CD1c-positive myeloid dendritic cell (primary cell): ENCODE data around the gene LLGL2.

Experiments
- DNase-seq: peaks from one replicate; pipeline ENCODE4 v3.0.0-alpha.2; 2016; ENCODE audit errors: extremely low spot score

LLGL2 gene

DNA sequence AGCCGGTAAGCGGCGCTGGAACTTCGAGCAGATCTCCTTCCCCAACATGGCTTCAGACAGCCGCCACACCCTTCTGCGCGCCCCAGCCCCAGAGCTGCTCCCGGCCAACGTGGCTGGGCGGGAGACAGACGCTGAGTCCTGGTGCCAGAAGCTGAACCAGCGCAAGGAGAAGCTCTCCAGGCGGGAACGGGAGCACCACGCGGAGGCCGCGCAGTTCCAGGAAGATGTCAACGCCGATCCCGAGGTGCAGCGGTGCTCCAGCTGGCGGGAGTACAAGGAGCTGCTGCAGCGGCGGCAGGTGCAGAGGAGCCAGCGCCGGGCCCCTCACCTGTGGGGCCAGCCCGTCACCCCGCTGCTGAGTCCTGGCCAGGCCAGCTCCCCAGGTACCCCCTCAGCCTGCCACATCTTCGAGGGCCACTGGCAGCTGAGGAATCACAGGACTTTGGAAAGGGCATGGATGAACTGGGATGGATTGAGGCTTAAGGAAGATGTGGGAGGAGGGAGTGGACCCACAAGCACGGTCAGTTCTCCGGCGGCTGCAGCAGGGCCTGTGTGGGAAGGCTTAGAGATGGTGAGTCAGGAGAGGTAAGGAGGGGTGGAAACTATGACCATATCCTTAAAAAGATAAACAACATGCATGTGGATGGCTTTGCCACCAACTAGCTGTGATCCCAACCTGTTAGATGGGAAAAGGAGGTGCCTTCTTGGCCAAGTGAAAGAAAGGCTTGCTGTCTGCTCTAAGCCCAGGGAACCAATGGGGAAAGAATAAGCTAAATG is 3.4 kb upstream of the LLGL2 start:
- DNase-seq: peak; percentile 7

DNA sequence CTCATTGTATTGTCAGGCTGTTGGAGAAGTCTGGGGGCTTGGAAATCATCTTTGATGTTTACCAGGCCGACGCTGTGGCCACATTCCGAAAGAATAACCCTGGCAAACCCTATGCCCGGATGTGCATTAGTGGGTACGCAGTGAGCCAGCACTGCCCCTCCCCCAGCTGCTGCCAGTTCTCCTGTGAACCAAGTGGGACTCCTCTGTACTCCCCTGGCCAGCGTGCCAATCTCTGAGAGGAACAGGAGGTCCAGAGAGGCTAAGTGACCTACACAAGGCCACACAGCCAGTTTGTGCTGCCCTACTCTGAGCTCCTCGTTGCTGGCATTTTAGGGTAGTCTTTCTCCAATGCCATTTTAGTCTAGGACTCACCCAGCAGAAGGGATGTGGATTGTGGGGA is 1.9 kb upstream of the LLGL2 start:
- no peak for DNase-seq

DNA sequence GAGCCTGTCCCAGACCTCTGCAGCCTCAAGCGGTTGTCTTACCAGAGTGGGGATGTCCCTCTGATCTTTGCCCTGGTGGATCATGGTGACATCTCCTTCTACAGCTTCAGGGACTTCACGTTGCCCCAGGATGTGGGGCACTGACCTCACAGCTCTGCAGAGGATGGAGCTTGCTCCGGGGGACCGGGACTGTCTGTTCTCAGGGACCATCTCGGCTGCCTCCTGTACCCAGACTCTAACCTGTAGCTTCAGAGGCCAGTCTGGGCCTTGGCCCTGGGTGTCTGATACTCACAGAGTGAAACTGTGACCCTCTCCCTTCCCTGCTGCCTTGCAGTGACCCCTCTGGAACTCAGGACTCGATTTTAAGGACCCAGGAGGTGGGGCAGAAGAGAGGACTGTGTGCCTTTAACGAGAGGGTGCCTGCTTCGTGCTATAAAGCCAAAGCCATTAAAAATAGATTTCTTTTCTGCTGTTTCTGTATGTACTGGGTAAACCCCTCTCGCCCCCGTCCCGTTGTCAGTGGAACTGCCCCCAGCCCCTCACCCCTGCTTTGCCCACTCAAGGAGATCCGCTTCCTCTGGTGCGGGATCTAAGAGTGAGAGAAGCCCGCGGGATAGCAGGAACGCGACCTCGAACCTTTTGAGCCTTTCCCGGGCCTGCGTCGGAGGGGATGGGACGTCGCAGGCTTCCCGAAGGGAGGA is 1.1 kb upstream of the LLGL2 start:
- DNase-seq: no peak

DNA sequence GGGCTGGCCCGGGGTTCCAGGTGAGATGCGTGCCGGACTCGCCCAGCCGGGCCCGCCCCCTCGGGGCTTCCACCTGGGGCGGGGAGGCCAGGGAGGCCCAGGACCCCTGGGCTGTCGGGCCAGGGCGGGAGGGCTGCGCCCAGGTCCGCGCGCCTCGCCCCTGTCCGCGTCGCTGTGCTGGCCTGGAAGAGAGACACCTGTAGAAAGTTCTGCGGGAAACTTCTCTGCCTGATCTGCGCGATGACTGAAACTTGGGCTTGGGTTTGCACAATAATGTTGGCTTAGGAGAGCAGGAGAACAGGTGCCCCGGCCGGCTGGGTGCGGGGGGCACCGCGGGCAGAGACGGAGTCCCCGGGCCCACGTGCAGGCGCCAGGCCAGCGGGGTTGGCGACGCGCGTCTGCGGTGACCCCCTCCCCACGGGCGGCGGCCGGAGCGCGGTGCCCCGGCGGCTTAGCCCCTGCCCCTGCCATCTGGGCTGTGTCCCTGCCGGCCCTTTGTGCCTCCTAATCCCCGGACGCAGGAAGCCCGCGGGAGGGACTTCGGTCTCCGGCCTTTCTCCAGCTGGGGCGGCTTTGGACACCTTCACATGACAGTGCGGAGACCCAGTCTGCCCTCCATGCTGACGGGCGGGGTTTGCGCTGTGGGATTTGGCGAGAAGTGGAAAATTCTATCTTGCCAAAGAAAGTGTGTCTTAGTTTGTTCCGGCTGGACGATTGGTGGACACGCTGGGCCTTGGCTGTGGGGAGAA is 483 bp downstream of the LLGL2 start:
- peak; percentile 10 for DNase-seq

DNA sequence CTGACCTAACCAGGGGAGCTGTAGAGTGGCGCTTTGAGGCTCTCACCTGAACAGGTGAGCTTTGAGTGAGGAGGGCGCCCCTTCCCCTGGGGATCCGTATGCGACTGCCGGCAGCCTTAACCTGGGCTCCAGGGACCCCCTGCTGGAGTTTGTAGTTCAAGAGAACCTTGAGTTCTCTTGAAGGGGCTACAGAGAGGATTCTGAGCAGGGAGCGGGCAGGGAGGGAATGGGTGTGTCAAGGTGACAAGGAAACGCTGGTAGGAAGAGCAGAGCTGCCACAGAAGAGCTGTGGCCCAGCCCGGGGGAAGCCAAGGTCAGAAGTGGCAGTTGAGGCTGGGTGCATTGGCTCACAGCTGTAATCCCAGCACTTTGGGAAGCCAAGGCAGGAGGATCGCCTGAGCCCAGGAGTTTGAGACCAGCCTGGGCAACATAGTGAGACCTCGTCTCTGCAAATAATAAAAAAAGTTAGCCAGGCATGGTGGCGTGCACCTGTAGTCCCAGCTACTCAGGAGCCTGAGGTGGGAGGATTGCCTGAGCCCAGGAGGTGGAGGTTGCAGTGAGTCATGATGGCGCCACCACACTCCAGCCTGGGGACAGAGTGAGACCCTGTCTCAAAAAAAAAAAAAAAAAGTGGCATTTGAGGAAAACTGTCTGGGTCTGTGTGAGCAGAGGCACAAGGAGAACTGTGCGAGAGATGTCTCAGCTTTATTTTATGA is 1.2 kb downstream of the LLGL2 start:
- no peak for DNase-seq

DNA sequence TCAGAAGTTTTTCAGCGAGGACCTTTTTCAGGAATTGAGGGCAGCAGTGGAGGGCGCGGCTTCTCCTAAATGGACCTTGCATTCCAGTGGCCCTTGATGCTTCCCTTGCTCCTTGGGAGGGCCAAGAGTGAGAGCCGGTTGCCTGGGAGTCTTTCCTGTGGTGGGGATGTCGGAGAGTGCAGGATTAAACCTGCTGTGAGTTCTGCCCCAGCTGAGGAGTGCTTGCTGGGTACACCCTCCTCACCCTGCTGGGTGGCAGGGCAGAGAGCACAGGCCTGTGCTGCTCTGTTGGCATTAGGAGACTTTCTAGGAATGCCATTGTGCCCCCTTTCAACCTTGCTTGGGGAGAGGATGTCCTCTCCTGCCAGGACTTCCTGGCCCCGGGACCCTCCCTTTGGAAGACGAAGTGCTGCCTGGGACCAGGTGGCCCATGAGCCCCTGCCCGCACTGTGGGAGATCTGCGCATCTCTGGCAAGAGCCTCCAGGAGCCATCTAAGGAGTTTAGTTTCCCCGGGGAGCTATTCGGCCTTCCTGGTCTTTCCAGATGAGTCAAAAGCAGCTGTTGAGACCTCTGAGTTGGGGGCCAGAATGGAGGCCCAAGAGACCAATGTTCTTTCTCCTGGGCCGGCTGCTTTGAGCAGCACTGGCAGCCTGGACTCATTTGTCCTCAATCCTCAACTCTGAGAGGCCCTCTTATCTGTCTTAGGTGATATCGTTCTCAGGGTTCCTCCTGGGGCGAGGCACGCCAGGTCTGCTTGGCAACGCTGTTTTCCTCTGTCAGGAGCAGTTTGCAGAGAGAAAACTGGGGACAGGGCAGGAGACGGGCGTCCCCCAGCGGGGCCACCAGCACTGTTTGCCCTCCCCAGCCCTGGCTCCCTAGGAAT is 5.6 kb downstream of the LLGL2 start:
- DNase-seq: no peak

DNA sequence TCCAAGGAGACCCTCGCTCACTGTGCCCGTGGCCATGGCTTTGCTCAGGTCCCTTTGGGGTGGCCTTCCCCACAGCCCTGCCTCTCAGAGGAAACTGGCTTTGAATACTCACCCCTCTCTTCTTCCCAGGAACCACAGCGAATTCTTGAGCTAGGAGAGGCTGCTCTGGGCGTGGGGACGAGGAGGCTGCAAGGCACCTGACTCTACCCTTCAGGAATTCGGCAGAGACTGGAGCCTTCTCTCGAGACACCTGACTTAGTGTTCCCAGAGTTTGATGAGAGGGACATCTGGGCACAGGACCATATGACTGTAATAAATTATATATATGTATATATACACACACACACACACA is 6.2 kb downstream of the LLGL2 start:
- DNase-seq: no peak

DNA sequence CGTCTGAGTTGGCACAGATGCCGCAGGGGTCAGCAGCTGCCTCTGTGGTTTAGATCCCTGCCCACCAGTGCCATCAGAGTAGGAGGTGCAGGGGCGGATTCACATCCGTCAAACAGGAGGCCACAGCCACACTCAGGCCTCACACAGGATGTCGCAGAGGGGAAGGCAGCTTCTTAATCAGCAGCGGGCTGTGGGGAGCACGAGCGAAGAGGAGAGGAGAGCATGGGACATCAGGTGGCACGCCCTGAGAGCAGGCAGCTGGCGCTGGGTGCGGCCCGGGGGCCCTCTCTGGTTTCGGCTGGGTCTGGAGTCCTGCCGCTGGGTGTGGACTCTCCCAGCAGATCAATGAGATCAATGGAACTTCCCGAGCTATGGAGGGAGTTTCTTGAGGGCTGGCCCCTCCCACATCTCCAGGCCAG is 9.6 kb downstream of the LLGL2 start:
- peak; percentile 42 for DNase-seq

DNA sequence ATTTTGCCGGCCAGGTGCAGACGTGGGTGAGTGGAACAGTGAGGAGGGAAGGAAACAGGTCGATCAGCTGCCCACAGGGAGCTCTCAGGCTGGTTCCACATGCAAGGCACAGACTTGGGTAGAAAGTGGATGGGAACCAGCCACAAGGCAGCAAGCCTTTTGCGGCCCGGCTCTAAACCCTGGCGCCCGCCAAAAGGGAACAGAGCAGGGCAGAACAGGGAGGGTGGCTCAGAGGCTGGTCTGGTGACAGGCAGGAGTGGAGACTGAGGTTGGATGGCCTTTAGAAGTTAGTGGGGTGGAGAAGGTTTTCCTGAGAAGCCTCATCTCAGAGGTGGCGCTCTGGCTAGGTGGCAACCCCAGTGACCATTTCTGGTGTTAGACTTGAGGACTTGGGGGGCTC is 10.4 kb downstream of the LLGL2 start:
- no peak for DNase-seq

DNA sequence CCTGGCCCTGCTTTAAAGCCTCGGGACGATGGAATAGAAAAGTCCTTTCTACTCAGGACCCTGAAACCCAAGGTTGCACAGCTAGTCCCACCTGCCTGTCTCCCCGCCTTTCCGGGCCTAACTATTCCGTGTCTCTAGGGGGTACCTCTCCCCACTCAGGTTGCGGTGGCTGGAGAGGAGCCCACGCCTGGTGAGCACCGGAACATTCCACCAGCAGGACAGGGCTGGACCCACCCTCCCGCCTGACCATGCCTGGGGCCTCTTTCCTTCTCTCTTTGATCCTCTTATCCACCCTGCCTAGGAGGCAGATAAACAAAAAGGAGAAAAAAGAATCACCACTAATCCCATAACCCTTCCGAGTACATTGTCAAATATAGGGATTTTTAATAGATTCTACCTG is 10.9 kb downstream of the LLGL2 start:
- no peak for DNase-seq

DNA sequence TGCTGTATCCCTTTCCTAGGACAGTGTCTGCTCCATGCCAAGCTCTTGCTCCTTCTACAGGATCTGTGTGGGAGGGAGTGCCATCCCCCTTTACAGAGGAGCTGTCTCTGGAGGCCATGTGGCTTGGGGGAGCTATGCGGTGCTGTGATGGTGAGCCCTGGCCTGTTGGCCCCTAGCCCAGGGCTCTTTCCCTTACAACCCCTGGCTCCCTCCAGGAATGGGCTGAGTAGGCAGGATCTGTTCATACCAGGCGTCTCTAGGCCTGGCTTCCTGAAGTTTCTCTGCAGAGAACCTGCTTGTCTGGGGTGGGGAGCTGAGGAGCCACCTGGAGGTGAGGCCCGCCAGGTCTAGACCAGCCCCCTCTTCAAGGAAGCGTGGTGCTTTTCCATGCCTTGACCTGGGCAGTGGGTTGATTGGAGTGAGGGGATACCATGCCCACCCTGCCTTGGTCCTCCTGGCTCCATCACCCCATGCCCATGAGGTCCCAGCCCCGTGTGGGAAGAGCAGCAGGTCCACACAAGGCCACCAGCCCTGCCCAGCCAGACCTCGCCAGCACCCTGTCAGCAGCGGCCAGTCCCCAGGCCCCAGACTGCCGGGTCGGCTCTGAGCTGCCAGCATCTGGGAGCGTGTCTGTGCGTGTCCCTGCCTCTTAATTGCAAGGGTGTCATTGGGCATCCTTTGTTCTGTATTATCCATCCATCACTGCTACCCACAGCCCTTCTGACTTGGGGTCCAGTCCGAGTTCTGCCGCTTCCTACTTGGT is 14.7 kb downstream of the LLGL2 start:
- DNase-seq: no peak

DNA sequence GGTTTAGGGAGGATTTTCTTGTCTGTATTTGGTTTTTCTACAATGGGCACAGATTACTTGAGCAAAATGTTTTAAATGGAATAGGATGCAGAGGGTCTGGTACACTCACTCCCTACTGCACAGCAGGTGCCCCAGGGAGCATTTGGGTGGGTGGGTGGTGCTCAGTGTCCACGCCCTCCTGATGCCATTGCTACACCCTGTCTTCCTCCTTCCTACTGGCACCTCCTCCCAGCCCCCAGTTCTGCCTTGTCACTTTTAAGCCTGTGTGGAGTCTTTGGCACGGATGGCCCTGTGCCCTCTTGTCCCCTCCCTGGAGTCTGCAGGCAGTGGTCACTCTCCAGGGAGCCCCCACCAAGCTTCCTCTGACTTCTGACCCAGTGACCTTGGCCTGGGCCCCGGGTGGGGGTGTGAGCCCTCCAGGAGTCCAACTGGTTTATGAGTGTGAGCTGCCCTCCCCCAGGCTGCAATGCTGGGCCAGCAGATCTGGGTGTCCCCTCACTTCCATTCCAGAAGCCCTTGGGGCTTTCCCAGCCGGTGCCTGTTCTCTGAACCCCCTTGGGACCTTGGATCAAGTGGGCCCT is 15.5 kb downstream of the LLGL2 start:
- no peak for DNase-seq

DNA sequence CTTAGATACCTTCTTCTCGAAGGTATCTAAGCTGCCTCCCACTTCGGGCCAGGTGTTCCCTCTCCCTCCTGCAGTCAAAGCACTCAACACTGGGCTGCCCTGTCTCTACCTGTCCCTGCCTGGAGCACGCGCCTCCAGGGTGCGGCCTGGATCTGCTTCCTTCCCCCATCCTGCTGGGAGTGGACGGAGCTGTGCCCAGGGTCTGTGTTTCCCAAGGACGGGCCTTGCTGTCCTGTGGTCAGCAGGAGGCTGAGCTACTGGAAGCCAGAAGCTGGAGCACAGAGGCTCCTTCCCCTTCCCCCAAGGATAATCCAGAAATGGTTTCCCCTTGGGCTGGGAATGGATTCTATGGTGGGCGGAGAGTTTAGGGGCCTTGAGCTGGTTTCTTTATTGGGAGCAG is 16.7 kb downstream of the LLGL2 start:
- no peak for DNase-seq

DNA sequence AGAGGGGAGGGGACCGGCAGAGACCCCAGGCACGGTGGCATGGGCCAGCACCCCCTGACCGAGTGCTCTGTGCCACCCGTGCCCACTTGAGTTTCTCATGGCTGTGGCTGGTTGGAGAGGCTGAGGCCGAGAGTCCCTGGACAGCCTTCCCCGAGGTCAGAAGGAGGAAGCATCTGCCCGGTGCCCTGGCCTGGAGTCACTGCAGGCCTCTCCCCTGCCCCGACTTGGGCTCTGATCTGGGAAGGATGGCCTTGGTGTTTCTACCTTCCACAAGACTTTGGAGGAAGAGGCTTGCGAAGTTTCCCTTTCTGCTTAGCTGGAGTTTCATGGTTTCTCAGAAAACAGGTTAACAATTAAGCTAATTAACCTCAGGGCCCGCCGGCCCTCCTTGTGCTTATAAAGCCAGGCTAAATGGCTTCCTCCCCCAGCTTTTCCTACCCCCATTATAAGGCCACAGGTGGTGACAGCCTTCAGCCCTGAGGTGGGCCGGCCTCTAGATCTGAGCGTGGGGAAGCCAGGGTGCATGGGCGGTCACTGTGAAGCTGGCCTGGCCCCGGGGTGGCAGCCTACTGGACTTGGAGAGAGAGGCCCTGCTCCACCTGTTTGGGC is 17.3 kb downstream of the LLGL2 start:
- DNase-seq: no peak

DNA sequence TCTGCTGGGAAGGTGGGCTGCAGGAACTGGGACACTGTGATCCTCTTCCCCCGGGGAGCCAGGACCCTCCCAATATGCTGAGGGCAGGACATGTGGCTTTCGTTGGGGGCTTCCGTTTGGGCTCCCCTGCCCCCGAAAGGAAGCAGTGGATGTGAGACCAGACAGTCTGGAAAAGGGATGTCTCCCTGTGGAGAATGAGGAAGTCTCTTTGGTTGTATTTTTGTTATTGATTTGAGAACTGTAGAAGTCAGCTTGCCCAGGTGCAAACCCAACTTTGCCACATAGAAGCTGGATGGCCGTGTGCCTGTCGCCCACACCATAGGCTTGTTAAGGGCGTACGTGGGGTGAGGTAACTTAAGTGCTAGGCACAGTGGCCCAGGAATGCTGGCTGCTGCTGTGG is 18.8 kb downstream of the LLGL2 start:
- DNase-seq: no peak

DNA sequence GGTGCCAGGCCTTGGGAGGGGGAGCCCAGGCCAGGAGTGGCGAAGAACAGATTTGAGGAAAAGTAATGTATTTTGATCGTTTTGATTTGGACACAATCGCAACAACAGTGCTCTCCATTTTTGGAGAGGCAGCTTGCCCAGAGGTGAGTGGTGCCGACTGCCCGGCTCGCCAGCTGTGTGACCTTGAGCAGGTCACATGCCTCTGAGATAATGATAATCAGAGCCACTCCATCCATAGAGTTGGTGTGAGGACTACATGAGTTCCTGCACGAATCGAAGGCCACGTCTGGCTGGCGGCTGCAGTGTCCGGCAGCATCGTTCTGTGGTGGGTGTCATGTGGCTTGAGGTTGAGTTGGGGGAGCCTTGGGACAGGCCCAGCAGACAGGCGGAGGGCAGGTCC is 20.7 kb downstream of the LLGL2 start:
- no peak for DNase-seq

DNA sequence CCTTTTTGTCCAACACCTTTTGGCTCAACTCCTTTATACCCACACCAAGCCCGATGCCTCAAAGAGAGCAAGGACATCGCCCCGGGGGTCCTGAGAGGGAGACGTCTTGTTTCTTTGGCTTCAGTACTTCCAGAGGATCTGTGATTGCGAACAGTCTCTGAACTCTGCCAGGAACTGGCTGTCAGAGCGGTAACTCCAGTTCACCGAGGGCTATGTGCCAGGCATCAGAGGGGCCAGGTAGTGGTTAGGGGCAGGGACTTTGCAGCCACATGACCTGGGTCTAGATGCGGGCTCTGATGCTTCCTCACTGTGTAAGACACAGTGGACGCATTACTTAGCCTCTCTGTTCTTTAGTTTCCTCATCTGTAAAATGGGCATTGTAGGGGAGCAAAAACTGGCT is 21.6 kb downstream of the LLGL2 start:
- no peak for DNase-seq

DNA sequence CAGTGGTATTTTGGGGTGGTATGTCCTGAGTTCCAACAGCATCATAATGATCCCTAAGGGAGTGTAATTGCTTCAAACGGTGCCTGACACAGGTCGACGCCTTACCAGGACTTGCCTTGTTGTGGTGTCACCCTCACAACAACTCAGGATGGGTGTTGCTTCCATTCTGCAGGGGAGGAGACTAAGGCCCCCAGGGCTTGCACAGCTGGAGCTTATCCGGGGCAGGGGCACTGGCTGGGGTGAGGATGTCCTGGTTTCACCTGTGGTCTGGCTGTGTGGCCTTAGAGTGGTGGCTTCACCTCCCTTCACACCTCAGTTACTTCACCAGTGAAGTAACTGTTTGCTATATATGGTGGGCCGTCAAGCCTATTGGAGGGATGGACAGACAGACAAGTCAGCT is 23.3 kb downstream of the LLGL2 start:
- no peak for DNase-seq

DNA sequence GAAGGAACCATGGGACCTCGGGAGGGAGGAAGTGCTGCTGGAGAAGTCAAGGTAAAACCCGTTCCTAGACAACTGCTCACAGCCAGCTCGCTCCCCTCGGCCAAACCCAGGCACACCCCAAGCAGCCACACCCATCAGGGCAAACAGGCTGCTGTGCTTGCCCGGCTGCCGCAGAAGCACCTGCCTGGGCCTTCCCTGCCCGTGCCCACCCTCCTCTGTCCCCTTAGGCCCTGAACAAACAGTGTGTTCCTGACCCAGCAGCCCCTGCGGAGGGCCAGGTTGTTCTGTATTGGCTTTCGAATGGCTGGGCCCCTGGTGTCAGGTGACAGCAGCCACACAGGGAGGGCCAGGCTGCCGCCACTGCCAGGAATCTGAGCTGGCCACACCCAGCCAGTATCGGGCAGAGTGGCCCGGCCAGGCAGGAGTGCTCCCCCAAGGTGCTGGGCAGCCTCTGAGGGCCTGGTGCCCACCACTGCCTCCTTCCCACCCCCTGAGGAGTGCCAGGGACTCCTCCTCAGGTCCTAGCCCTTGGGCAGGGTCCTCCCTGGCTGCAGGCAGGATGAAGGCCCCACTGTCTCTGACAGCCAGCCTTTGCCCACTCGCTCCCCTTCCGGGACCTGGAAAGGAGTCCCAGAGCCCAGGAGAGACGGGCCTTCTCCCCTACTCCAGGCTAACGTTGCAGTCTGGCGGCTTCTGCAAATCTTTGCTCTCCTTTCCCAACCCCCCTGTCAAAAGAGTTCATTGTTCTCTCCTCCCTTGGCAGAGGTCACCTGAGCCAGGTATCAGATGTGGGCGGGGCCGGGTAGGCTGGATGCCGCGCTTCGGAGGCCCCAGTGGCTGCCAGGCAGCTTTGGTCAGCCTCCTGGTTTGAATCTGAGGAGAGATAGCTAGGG is 24.0 kb downstream of the LLGL2 start:
- no peak for DNase-seq
